ENCODE measurements around the gene ERBB2. TPM values are rescaled to one million over a fixed set of nuclear protein-coding genes. Genes with fewer than 3 reads are reported as not detected.

ERBB2 gene
- total RNA-seq, 4 donors from 2014 or later = 11.8 to 98.8 (median 44.6) TPM

DNA sequence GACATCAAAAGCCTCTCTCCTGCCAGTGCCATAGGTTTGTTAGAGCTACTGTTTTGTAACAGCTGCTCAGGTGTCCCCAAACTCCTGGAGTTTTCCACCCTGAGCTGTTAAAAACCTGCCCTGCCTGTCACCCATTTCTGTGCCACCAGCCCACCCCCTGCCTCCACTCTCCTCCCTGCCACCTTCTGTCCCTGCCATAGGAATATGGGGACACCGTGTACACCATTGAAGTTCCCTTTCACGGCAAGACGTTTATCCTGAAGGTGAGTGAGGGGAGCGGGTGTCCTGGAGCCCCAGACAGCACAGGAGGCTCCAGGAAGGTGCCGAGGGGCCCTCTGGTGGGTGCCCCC, 39.9 kb upstream of the ERBB2 start:
- intact Hi-C loops (cut with DNase I; ENCODE audit: low total_unique reads) = no loop called here
- Histone ChIP-seq H3K9me3 (no peaks in the 10 kb centered on the region), H3K27ac (peak overlapping the region; percentile 15 to 77), H3K4me3 (no peak overlapping the region), H3K27me3 (no peaks in the 10 kb centered on the region), H3K4me1 (no peaks in the 10 kb centered on the region), H3K36me3 (no peaks in the 10 kb centered on the region)
- no peak for DNase-seq
- TF ChIP-seq, protein P1, sequence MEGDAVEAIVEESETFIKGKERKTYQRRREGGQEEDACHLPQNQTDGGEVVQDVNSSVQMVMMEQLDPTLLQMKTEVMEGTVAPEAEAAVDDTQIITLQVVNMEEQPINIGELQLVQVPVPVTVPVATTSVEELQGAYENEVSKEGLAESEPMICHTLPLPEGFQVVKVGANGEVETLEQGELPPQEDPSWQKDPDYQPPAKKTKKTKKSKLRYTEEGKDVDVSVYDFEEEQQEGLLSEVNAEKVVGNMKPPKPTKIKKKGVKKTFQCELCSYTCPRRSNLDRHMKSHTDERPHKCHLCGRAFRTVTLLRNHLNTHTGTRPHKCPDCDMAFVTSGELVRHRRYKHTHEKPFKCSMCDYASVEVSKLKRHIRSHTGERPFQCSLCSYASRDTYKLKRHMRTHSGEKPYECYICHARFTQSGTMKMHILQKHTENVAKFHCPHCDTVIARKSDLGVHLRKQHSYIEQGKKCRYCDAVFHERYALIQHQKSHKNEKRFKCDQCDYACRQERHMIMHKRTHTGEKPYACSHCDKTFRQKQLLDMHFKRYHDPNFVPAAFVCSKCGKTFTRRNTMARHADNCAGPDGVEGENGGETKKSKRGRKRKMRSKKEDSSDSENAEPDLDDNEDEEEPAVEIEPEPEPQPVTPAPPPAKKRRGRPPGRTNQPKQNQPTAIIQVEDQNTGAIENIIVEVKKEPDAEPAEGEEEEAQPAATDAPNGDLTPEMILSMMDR (IDR thresholded peaks at IDR 0.05) = no peak
- TF ChIP-seq POLR2A (IDR thresholded peaks at IDR 0.05) = no peak

DNA sequence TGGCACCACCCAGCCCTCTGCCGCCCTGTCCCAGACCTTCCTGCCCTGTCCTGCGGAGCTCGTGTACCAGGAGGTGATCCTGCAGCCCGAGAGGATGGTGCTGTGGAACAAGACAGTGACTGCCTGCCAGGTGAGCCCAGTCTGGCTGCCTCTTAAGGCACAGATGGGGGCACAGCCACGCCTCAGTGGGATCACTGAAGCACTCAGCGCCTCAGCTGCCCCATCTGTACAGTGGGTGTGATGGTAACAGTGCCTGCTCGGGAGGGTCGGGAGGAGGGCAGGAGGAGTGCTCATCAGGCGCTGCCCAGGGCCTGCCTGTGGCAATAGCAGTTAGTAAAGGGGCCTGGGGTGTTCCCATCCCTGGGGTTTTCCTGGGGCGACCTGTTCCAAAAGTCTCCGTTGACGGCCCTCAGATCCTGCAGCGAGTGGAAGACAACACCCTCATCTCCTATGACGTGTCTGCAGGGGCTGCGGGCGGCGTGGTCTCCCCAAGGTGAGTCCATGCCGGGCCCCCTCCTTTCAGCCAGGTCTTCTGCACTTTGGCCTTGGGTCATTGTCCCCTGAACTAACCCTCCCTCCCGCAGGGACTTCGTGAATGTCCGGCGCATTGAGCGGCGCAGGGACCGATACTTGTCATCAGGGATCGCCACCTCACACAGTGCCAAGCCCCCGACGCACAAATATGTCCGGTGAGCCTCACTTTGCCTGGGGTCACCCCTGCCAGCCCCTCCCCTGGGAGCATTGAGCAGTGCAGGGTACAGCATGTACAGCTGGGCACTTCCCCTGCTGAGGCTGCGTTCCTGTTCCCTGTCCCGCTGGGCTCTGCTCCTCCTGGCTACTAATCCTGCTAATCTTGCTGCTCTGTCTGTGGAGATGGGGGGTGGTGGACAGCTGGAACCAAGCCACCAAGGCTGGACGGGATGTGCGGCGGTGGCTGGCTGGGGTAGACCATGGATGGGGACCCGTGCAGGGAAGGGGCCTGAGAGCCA, 39.2 kb upstream of the ERBB2 start:
- DNase-seq = no peak
- H3K36me3 ChIP-seq = no peaks in the 10 kb centered on the region
- TF ChIP-seq POLR2A (IDR thresholded peaks at IDR 0.05) = no peak
- TF ChIP-seq, protein P1 (IDR thresholded peaks at IDR 0.05) = no peak
- no peaks in the 10 kb centered on the region for H3K9me3 ChIP-seq
- H3K4me3 ChIP-seq = no peak overlapping the region
- intact Hi-C loops (cut with DNase I; ENCODE audit: low total_unique reads) = no loop called here
- H3K4me1 ChIP-seq = no peaks in the 10 kb centered on the region
- H3K27me3 ChIP-seq = no peaks in the 10 kb centered on the region
- H3K27ac ChIP-seq = peak overlapping the region; percentile 15 to 77

DNA sequence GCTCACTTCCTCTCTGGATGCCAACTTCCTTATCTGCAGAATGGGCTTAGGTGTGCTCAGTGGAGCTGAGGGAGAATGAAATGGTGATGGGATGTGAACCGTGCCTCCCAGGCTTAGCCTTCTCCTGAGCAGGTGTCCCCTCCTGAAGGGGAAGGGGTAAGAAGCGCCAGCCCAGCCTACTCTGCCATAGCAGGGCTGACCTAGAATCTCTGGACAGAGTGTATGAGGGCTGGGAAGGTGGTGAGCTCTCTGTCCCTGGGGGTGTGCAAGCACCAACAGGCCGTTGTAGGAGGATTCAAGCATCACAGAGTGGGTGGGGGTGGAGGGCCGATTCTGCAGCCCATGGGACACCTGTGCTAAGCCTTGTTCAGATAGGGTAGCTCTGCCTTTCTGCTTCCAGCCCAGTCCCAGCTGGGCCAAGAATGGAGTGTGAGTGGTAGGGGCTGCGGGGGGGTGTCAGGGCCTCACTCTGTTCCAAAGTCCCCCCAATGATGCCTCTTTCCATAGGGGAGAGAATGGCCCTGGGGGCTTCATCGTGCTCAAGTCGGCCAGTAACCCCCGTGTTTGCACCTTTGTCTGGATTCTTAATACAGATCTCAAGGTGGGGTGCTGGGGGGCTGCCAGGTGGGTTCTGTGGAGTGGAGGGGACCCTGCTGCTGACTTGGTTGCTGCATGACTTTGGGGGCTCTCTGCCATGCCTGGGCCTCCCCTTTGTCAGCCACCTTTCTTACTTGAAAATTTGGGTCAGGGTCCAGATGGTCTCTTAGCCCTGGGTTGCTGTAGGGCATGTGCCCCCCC, 37.9 kb upstream of the ERBB2 start:
- H3K4me3 ChIP-seq = no peak overlapping the region
- TF ChIP-seq, protein P1 (IDR thresholded peaks at IDR 0.05) = no peak
- TF ChIP-seq POLR2A (IDR thresholded peaks at IDR 0.05) = no peak
- peaks cover 0 to under 1% of the 10 kb centered on the region in 2 donors for H3K4me1 ChIP-seq
- H3K27ac ChIP-seq = peak overlapping the region in 1 of 2 donors; percentile 77
- intact Hi-C loops (cut with DNase I; ENCODE audit: low total_unique reads) = no loop called here
- H3K9me3 ChIP-seq = no peaks in the 10 kb centered on the region
- H3K36me3 ChIP-seq = no peaks in the 10 kb centered on the region
- peaks cover 1 to 6% of the 10 kb centered on the region in 2 donors for H3K27me3 ChIP-seq
- no peak for DNase-seq

DNA sequence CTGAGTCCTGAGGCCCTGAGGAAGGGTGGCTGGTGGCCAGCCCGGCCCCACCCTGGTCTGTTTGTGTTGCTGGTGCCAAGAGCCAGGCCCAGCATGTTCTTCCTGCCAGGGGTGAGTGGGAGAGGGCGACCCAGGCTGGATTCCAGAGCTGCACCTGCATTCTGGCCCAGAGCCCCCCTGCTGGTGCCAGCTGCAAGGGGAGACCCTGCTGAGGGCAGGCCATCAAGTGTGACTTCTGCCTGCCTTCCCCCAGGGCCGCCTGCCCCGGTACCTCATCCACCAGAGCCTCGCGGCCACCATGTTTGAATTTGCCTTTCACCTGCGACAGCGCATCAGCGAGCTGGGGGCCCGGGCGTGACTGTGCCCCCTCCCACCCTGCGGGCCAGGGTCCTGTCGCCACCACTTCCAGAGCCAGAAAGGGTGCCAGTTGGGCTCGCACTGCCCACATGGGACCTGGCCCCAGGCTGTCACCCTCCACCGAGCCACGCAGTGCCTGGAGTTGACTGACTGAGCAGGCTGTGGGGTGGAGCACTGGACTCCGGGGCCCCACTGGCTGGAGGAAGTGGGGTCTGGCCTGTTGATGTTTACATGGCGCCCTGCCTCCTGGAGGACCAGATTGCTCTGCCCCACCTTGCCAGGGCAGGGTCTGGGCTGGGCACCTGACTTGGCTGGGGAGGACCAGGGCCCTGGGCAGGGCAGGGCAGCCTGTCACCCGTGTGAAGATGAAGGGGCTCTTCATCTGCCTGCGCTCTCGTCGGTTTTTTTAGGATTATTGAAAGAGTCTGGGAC, 37.1 kb upstream of the ERBB2 start:
- Histone ChIP-seq H3K27me3 (peaks cover 9 to 14% of the 10 kb centered on the region in 2 donors), H3K27ac (peak overlapping the region in 1 of 2 donors; percentile 77), H3K4me1 (peaks cover 0 to 9% of the 10 kb centered on the region in 2 donors), H3K36me3 (no peaks in the 10 kb centered on the region), H3K9me3 (no peaks in the 10 kb centered on the region), H3K4me3 (no peak overlapping the region)
- no peak for TF ChIP-seq POLR2A (IDR thresholded peaks at IDR 0.05)
- TF ChIP-seq, protein P1 (IDR thresholded peaks at IDR 0.05) = no peak
- DNase-seq = no peak
- intact Hi-C loops (cut with DNase I; ENCODE audit: low total_unique reads) = no loop called here
